ENCODE data around the gene TTC9B.

TTC9B gene

DNA sequence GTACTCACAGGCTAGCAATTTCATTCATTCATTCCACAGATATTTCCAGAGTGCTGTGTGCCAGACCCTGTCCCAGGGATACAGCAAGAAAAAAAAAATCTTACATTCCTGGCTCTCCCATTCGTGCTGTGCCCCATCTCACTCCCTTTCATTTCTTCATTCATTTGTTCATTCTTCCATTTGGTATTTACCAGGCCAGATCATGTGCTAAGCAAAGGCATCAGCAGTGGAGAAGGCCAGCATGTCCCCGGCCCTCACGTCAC lies 24.7 kb downstream of the TTC9B start:
- TF ChIP-seq, protein P1, sequence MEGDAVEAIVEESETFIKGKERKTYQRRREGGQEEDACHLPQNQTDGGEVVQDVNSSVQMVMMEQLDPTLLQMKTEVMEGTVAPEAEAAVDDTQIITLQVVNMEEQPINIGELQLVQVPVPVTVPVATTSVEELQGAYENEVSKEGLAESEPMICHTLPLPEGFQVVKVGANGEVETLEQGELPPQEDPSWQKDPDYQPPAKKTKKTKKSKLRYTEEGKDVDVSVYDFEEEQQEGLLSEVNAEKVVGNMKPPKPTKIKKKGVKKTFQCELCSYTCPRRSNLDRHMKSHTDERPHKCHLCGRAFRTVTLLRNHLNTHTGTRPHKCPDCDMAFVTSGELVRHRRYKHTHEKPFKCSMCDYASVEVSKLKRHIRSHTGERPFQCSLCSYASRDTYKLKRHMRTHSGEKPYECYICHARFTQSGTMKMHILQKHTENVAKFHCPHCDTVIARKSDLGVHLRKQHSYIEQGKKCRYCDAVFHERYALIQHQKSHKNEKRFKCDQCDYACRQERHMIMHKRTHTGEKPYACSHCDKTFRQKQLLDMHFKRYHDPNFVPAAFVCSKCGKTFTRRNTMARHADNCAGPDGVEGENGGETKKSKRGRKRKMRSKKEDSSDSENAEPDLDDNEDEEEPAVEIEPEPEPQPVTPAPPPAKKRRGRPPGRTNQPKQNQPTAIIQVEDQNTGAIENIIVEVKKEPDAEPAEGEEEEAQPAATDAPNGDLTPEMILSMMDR (IDR thresholded peaks at IDR 0.05; ENCODE audit: control extremely low read depth, extremely low read depth, low read depth, missing control alignments): no peak
- no peak for DNase-seq (ENCODE audit: extremely low spot score)
- CTCF ChIA-PET: interaction anchor here (0.8 to 0.9 kb wide), 3 partner anchors 9 to 40 kb away, joined by 3 read pairs; no protein-coding TSS in a partner anchor
- POLR2A ChIA-PET: no interaction called here

DNA sequence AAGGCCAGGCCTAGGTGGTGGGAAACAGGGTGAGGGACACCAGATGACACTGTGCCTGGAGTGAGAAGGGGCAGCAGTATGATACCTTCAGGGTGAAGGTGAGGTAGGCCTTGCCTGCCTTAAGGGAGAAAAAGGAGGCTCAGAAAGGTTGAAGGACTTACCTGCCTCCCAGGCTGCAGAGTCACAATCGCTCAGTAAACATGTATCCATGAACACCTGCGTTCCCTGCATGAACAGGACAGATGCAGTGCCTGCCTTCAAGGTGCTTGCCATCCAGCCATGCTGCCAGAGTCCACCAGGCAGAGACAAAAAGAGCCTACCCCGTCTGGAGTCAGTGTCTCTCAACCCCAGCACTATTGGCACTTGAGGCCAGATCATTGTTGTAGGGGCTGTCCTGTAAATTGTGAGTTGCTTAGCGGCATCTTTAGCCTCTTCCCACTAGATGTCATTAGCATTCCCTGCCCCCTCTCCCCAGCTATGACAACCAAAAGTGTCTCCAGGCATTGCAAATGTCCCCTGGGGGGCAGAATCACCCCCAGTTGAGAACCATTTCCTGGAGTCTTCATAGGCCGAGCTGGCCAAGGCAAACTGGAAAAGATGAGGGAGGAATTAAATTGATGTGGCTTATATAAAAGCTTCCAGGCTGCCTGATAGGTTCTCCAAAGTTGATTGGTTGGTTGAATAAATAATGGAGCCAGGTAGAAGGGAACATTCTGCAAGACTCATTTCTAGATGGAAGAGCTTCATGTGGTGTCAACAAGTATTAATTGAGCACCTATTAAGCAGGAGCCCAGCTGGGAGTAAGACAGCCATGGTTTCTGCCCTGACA lies 25.2 kb downstream of the TTC9B start:
- ChIA-PET CTCF (interaction anchor here (0.8 kb wide), 2 partner anchors 10 to 39 kb away, joined by 3 read pairs; no protein-coding TSS in a partner anchor), POLR2A (no interaction called here)
- DNase-seq (ENCODE audit: extremely low spot score): no peak
- TF ChIP-seq, protein P1 (IDR thresholded peaks at IDR 0.05; ENCODE audit: control extremely low read depth, extremely low read depth, low read depth, missing control alignments): no peak

DNA sequence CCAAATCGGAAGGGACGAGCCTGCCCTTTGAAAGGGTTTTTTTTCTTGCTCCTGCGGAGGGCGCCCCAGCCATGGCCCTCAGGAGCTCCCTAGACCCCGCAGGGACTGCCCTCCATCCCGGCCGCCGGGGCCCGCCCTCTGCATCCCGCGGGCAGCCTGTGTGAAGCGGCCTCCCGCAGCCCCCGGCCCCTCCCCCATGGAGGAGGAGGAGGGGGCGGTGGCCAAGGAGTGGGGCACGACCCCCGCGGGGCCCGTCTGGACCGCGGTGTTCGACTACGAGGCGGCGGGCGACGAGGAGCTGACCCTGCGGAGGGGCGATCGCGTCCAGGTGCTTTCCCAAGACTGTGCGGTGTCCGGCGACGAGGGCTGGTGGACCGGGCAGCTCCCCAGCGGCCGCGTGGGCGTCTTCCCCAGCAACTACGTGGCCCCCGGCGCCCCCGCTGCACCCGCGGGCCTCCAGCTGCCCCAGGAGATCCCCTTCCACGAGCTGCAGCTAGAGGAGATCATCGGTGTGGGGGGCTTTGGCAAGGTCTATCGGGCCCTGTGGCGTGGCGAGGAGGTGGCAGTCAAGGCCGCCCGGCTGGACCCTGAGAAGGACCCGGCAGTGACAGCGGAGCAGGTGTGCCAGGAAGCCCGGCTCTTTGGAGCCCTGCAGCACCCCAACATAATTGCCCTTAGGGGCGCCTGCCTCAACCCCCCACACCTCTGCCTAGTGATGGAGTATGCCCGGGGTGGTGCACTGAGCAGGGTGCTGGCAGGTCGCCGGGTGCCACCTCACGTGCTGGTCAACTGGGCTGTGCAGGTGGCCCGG lies 26.1 kb downstream of the TTC9B start:
- DNase-seq (ENCODE audit: extremely low spot score): peak; percentile 58
- TF ChIP-seq, protein P1 (IDR thresholded peaks at IDR 0.05; ENCODE audit: control extremely low read depth, extremely low read depth, low read depth, missing control alignments): peak; percentile 15
- ChIA-PET CTCF (interaction anchor here (0.9 kb wide), 1 partner anchor 26 kb away, joined by 3 read pairs; the partner anchor contains the start of gene TTC9B), POLR2A (no interaction called here)

DNA sequence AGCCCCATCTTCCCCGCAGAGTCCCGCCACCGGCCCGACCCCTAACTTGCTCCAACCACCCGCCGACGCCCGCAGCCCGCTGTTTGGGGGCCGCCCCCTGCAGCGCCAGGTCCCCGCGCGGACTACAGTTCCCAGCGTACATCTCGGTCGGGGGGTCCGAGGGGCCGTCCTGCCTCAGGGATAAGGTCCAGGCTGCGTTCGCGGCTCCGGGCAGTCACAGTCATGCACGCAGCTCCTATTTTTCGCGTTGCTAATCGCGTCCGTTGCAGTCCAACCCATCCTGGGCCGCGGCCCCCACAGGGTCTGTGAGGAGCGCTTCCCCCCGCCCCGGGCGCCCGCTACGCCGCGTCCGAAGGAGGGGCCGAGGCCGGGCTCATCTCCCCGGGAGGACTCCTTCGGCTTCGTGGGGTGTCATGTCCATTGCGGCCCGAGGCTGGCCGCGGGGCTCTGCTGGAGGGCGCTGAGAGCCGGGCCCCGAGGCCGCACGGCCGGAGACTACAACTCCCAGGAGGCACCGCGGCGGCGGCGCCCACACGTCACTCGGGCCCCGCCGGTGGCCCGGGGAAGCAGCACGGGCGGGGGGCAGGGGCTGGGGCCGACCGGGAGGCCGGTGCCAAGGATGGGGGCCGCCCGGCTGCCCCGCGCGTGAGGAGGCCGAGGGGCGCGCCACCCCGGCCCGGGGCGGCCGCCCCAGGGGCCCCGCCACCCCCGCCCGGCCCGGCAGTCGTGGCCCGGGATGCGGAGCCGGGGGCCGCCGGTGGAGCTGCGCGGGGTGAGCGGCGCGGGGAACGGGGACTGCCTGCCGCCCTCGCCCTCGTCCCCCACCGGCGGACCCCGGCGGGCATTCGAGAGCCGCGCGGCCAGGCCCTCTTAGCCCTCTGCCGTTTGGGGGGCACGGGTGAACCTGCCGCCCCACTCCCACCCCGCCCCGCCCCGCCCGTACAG lies 27.0 kb downstream of the TTC9B start, which contains the start of gene MAP3K10:
Gene MAP3K10, plus strand, starts transcription at position 536 of the 945 bp plus-strand sequence. CDS start 606 bp downstream, outside the sequence.
- DNase-seq (ENCODE audit: extremely low spot score): peak; percentile 91
- CTCF ChIA-PET: interaction anchor here (0.9 to 2.0 kb wide), 5 partner anchors 25 to 220 kb away, joined by 3 to 5 read pairs (median 3); partner anchors contain the start of genes PSMC4 and TTC9B
- POLR2A ChIA-PET: interaction anchor here (0.7 to 1.1 kb wide), 5 partner anchors 9 to 157 kb away, joined by 3 to 4 read pairs (median 4); partner anchors contain the start of genes C19orf47 and PLD3
- TF ChIP-seq, protein P1 (IDR thresholded peaks at IDR 0.05; ENCODE audit: control extremely low read depth, extremely low read depth, low read depth, missing control alignments): no peak

DNA sequence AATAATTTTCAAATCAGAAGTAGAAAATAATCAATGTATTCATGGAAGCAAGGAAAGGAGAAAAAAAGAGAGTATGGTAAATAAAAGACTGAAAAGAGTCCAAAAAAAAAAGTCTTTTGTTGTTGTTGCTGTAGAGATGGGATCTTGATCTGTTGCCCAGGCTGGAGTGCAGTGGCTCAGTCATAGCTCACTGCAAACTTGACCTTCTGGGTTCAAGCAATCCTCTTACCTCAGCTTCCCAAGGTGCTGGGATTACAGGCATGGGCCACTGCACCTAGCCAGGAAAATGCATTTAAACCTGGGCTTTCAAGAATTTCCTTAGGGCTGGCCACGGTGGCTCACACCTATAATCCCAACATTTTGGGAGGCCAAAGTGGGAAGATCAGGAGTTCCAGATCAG lies 33.9 kb downstream of the TTC9B start:
- no peak for DNase-seq (ENCODE audit: extremely low spot score)
- CTCF ChIA-PET: interaction anchor here (0.7 to 1.4 kb wide), 2 partner anchors 19 to 45 kb away, joined by 3 to 4 read pairs; no protein-coding TSS in a partner anchor
- POLR2A ChIA-PET: no interaction called here
- TF ChIP-seq, protein P1 (IDR thresholded peaks at IDR 0.05; ENCODE audit: control extremely low read depth, extremely low read depth, low read depth, missing control alignments): no peak
